Hematopoietic multipotent progenitor cell treated with erythropoietin and hydrocortisone succinate and interleukin-3 and kit ligand, for 17 days (in vitro differentiated cells): ENCODE measurements around the gene MYO16.

Source experiments
- DNase-seq: peaks from one replicate; pipeline ENCODE4 v3.0.0-alpha.2; 2015; ENCODE audit warnings: low spot score

The MYO16 gene

GRCh38 chr13:108933061-108933460 is 303.6 kb downstream of the MYO16 start:
- no peak for DNase-seq

GRCh38 chr13:108938155-108938554 is 308.7 kb downstream of the MYO16 start:
- DNase-seq: no peak

- DNase-seq: no peak
These were observed 310.7 kb downstream of the MYO16 start for GRCh38 chr13:108940121-108940520.

GRCh38 chr13:108943842-108944241 is 314.4 kb downstream of the MYO16 start:
- no peak for DNase-seq

- no peak for DNase-seq
These were observed 315.3 kb downstream of the MYO16 start for GRCh38 chr13:108944760-108945159.

- no peak for DNase-seq
These were observed 318.2 kb downstream of the MYO16 start for GRCh38 chr13:108947551-108948030.

GRCh38 chr13:108948251-108948671 is 318.9 kb downstream of the MYO16 start:
- no peak for DNase-seq

GRCh38 chr13:108950333-108951010 is 321.1 kb downstream of the MYO16 start:
- no peak for DNase-seq

GRCh38 chr13:108955741-108956140 is 326.3 kb downstream of the MYO16 start:
- no peak for DNase-seq

GRCh38 chr13:108957369-108958012 is 328.1 kb downstream of the MYO16 start:
- no peak for DNase-seq

- DNase-seq: no peak
These were observed 328.6 kb downstream of the MYO16 start for GRCh38 chr13:108958013-108958376.

GRCh38 chr13:108959234-108959633 is 329.8 kb downstream of the MYO16 start:
- no peak for DNase-seq

- no peak for DNase-seq
These were observed 330.6 kb downstream of the MYO16 start for GRCh38 chr13:108960006-108960405.

GRCh38 chr13:108961542-108962125 is 332.2 kb downstream of the MYO16 start:
- DNase-seq: peak; percentile 63

- DNase-seq: peak; percentile 42
These were observed 333.2 kb downstream of the MYO16 start for GRCh38 chr13:108962654-108963053.

- no peak for DNase-seq
These were observed 333.9 kb downstream of the MYO16 start for GRCh38 chr13:108963276-108963810.

- no peak for DNase-seq
These were observed 334.6 kb downstream of the MYO16 start for GRCh38 chr13:108963846-108964600.

- no peak for DNase-seq
These were observed 335.2 kb downstream of the MYO16 start for GRCh38 chr13:108964606-108965005.

- no peak for DNase-seq
These were observed 338.0 kb downstream of the MYO16 start for GRCh38 chr13:108967371-108967770.

GRCh38 chr13:108968566-108968965 is 339.2 kb downstream of the MYO16 start:
- no peak for DNase-seq

GRCh38 chr13:108974686-108975085 is 345.3 kb downstream of the MYO16 start:
- no peak for DNase-seq

- no peak for DNase-seq
These were observed 350.8 kb downstream of the MYO16 start for GRCh38 chr13:108980237-108980636.
